Stomach smooth muscle (tissue), 2 donors: ENCODE data around the gene PSENEN.

Experiments used
- H3K27ac ChIP-seq: one replicate; pipeline ENCODE4 v1.7.0; 2013; ENCODE audit warnings: mild to moderate bottlenecking, low read length, inconsistent platforms
- H3K27me3 ChIP-seq, 2 donors: one replicate each; pipeline ENCODE4 v1.7.0; 2013; ENCODE audit warnings: low read length in 2 of 2; ENCODE audit not compliant: insufficient read depth in 2 of 2, control insufficient read depth in 1 of 2
- H3K36me3 ChIP-seq, 2 donors: one replicate each; pipeline ENCODE4 v1.7.0; 2013; ENCODE audit warnings: low read length in 2 of 2; ENCODE audit not compliant: control insufficient read depth in 2 of 2, insufficient read depth in 2 of 2
- H3K4me1 ChIP-seq: one replicate; pipeline ENCODE4 v1.7.0; 2013; ENCODE audit warnings: low read length; ENCODE audit not compliant: control insufficient read depth, insufficient read depth
- H3K4me3 ChIP-seq, 2 donors: one replicate each; pipeline ENCODE4 v1.7.0; 2013; ENCODE audit warnings: low read length in 2 of 2
- H3K9ac ChIP-seq, 2 donors: one replicate each; pipeline ENCODE4 v1.7.0; 2013; ENCODE audit warnings: low read length in 2 of 2, mild to moderate bottlenecking in 1 of 2
- H3K9me3 ChIP-seq, 2 donors: one replicate each; pipeline ENCODE4 v1.7.0; 2013; ENCODE audit warnings: low read length in 2 of 2; ENCODE audit not compliant: control insufficient read depth in 2 of 2
- donor health status: healthy.
- donor health status: Pancreatic carcinoma.

The PSENEN gene

GRCh38 chr19:35785339-35785627 is 39.8 kb downstream of the PSENEN start:
- Histone ChIP-seq H3K4me3 (no peak overlapping the region), H3K36me3 (peaks cover 0 to 17% of the 10 kb centered on the region in 2 donors), H3K27ac (no peak overlapping the region), H3K27me3 (no peaks in the 10 kb centered on the region), H3K4me1 (no peaks in the 10 kb centered on the region), H3K9me3 (no peaks in the 10 kb centered on the region), H3K9ac (no peak overlapping the region)

- Histone ChIP-seq H3K27me3 (no peaks in the 10 kb centered on the region), H3K36me3 (peaks cover 0 to 12% of the 10 kb centered on the region in 2 donors), H3K4me3 (no peak overlapping the region), H3K9me3 (no peaks in the 10 kb centered on the region), H3K9ac (no peak overlapping the region), H3K4me1 (no peaks in the 10 kb centered on the region), H3K27ac (no peak overlapping the region)
Observed at GRCh38 chr19:35786299-35787160, 41.1 kb downstream of the PSENEN start.

GRCh38 chr19:35787227-35787799 is 41.9 kb downstream of the PSENEN start:
- no peaks in the 10 kb centered on the region for H3K27me3 ChIP-seq
- peaks cover 0 to 8% of the 10 kb centered on the region in 2 donors for H3K36me3 ChIP-seq
- H3K4me1 ChIP-seq: no peaks in the 10 kb centered on the region
- no peak overlapping the region for H3K9ac ChIP-seq
- no peaks in the 10 kb centered on the region for H3K9me3 ChIP-seq
- no peak overlapping the region for H3K27ac ChIP-seq
- no peak overlapping the region for H3K4me3 ChIP-seq

GRCh38 chr19:35788205-35788960 is 42.9 kb downstream of the PSENEN start:
- Histone ChIP-seq H3K36me3 (no peaks in the 10 kb centered on the region), H3K27ac (no peak overlapping the region), H3K9ac (no peak overlapping the region), H3K27me3 (peaks cover 0 to 2% of the 10 kb centered on the region in 2 donors), H3K4me1 (no peaks in the 10 kb centered on the region), H3K4me3 (no peak overlapping the region), H3K9me3 (no peaks in the 10 kb centered on the region)

- no peak overlapping the region for H3K4me3 ChIP-seq
- H3K9ac ChIP-seq: no peak overlapping the region
- peaks cover 0 to 2% of the 10 kb centered on the region in 2 donors for H3K27me3 ChIP-seq
- H3K27ac ChIP-seq: no peak overlapping the region
- H3K4me1 ChIP-seq: no peaks in the 10 kb centered on the region
- no peaks in the 10 kb centered on the region for H3K9me3 ChIP-seq
- H3K36me3 ChIP-seq: no peaks in the 10 kb centered on the region
Observed at GRCh38 chr19:35789195-35789977, 43.9 kb downstream of the PSENEN start.

GRCh38 chr19:35789978-35790944 is 44.8 kb downstream of the PSENEN start:
- Histone ChIP-seq H3K36me3 (no peaks in the 10 kb centered on the region), H3K9ac (no peak overlapping the region), H3K4me3 (no peak overlapping the region), H3K9me3 (no peaks in the 10 kb centered on the region), H3K27me3 (peaks cover 0 to 2% of the 10 kb centered on the region in 2 donors), H3K4me1 (no peaks in the 10 kb centered on the region), H3K27ac (no peak overlapping the region)

GRCh38 chr19:35790981-35791813 is 45.7 kb downstream of the PSENEN start:
- Histone ChIP-seq H3K27ac (no peak overlapping the region), H3K9me3 (no peaks in the 10 kb centered on the region), H3K36me3 (no peaks in the 10 kb centered on the region), H3K27me3 (peaks cover 0 to 2% of the 10 kb centered on the region in 2 donors), H3K4me1 (no peaks in the 10 kb centered on the region), H3K4me3 (no peak overlapping the region), H3K9ac (no peak overlapping the region)

- no peak overlapping the region for H3K27ac ChIP-seq
- no peaks in the 10 kb centered on the region for H3K36me3 ChIP-seq
Observed at GRCh38 chr19:35791814-35792279, 46.4 kb downstream of the PSENEN start.

GRCh38 chr19:35792312-35792711 is 46.9 kb downstream of the PSENEN start:
- H3K9ac ChIP-seq: no peak overlapping the region
- H3K9me3 ChIP-seq: no peaks in the 10 kb centered on the region
- no peak overlapping the region for H3K4me3 ChIP-seq
- no peak overlapping the region for H3K27ac ChIP-seq
- H3K27me3 ChIP-seq: peaks cover 10% of the 10 kb centered on the region in 2 donors
- H3K36me3 ChIP-seq: no peaks in the 10 kb centered on the region
- H3K4me1 ChIP-seq: no peaks in the 10 kb centered on the region

More at GRCh38 chr19:35791814-35792279, 46.4 kb downstream of the PSENEN start:
- peaks cover 6% of the 10 kb centered on the region in 2 donors for H3K27me3 ChIP-seq
- no peaks in the 10 kb centered on the region for H3K4me1 ChIP-seq
- H3K4me3 ChIP-seq: no peak overlapping the region
- no peaks in the 10 kb centered on the region for H3K9me3 ChIP-seq
- H3K9ac ChIP-seq: no peak overlapping the region
